Measurements from ENCODE around the gene ADAMTS2.

ADAMTS2 gene

GRCh38 chr5:179169836-179170235 lies 175.4 kb downstream of the ADAMTS2 start:
- TF ChIP-seq L3MBTL2 (conservative IDR thresholded peaks at IDR 0.05) (no peak), NFRKB (IDR thresholded peaks at IDR 0.05) (no peak), SUZ12 (IDR thresholded peaks at IDR 0.05) (no peak), ELF4 (IDR thresholded peaks at IDR 0.05) (no peak), HDGF (IDR thresholded peaks at IDR 0.05; ENCODE audit: borderline replicate concordance) (no peak), FOXA1 (IDR thresholded peaks at IDR 0.05) (no peak), ARNT (IDR thresholded peaks at IDR 0.05) (no peak), ZNF384 (IDR thresholded peaks at IDR 0.05) (no peak), FOXK2 (IDR thresholded peaks at IDR 0.05) (no peak), BHLHE40 (IDR thresholded peaks at IDR 0.05; ENCODE audit: borderline replicate concordance) (no peak), PKNOX1 (IDR thresholded peaks at IDR 0.05) (no peak), FOXM1 (IDR thresholded peaks at IDR 0.05; ENCODE audit: borderline replicate concordance) (no peak), TARDBP (IDR thresholded peaks at IDR 0.05) (no peak), LEF1 (IDR thresholded peaks at IDR 0.05; ENCODE audit: borderline replicate concordance) (no peak), SP1 (IDR thresholded peaks at IDR 0.05) (no peak), CTBP1 (IDR thresholded peaks at IDR 0.05; ENCODE audit: borderline replicate concordance) (no peak)
- no peak for DNase-seq (ENCODE audit: extremely low spot score)
- CTCF ChIA-PET = no interaction called here
- POLR2A ChIA-PET = no interaction called here

GRCh38 chr5:179168664-179169063 lies 176.6 kb downstream of the ADAMTS2 start:
- ChIA-PET CTCF (no interaction called here), POLR2A (no interaction called here)
- no peak for TF ChIP-seq CTBP1 (IDR thresholded peaks at IDR 0.05; ENCODE audit: borderline replicate concordance)
- TF ChIP-seq ARNT (IDR thresholded peaks at IDR 0.05) = no peak
- no peak for TF ChIP-seq TARDBP (IDR thresholded peaks at IDR 0.05)
- TF ChIP-seq BHLHE40 (IDR thresholded peaks at IDR 0.05; ENCODE audit: borderline replicate concordance) = no peak
- TF ChIP-seq LEF1 (IDR thresholded peaks at IDR 0.05; ENCODE audit: borderline replicate concordance) = no peak
- no peak for TF ChIP-seq FOXM1 (IDR thresholded peaks at IDR 0.05; ENCODE audit: borderline replicate concordance)
- TF ChIP-seq L3MBTL2 (conservative IDR thresholded peaks at IDR 0.05) = no peak
- no peak for DNase-seq (ENCODE audit: extremely low spot score)

- ChIA-PET POLR2A (no interaction called here), CTCF (interaction anchor here (0.6 to 1.1 kb wide), 6 partner anchors 10 to 330 kb away, joined by 3 to 7 read pairs (median 4); no protein-coding TSS in a partner anchor)
- no peak for TF ChIP-seq FOXK2 (IDR thresholded peaks at IDR 0.05)
- no peak for TF ChIP-seq LEF1 (IDR thresholded peaks at IDR 0.05; ENCODE audit: borderline replicate concordance)
- TF ChIP-seq SP1 (IDR thresholded peaks at IDR 0.05) = no peak
- TF ChIP-seq ZNF384 (IDR thresholded peaks at IDR 0.05) = no peak
- TF ChIP-seq HDGF (IDR thresholded peaks at IDR 0.05; ENCODE audit: borderline replicate concordance) = no peak
- TF ChIP-seq ELF4 (IDR thresholded peaks at IDR 0.05) = no peak
- TF ChIP-seq CTBP1 (IDR thresholded peaks at IDR 0.05; ENCODE audit: borderline replicate concordance) = no peak
- TF ChIP-seq TARDBP (IDR thresholded peaks at IDR 0.05) = no peak
- TF ChIP-seq SUZ12 (IDR thresholded peaks at IDR 0.05) = no peak
- TF ChIP-seq NFRKB (IDR thresholded peaks at IDR 0.05) = no peak
- TF ChIP-seq L3MBTL2 (conservative IDR thresholded peaks at IDR 0.05) = no peak
- TF ChIP-seq BHLHE40 (IDR thresholded peaks at IDR 0.05; ENCODE audit: borderline replicate concordance) = no peak
- no peak for TF ChIP-seq PKNOX1 (IDR thresholded peaks at IDR 0.05)
- TF ChIP-seq FOXM1 (IDR thresholded peaks at IDR 0.05; ENCODE audit: borderline replicate concordance) = no peak
- no peak for DNase-seq (ENCODE audit: extremely low spot score)
These were observed 177.3 kb downstream of the ADAMTS2 start for GRCh38 chr5:179167871-179168451.

GRCh38 chr5:179166886-179167841 lies 178.1 kb downstream of the ADAMTS2 start:
- ChIA-PET POLR2A (no interaction called here), CTCF (interaction anchor here (0.6 to 1.1 kb wide), 6 partner anchors 11 to 330 kb away, joined by 3 to 7 read pairs (median 4); no protein-coding TSS in a partner anchor)
- TF ChIP-seq FOXA1 (IDR thresholded peaks at IDR 0.05) (no peak), ZNF384 (IDR thresholded peaks at IDR 0.05) (no peak), L3MBTL2 (conservative IDR thresholded peaks at IDR 0.05) (no peak), ARNT (IDR thresholded peaks at IDR 0.05) (no peak), ELF4 (IDR thresholded peaks at IDR 0.05) (no peak)
- DNase-seq (ENCODE audit: extremely low spot score) = peak; percentile 90

- CTCF ChIA-PET = interaction anchor here (1.6 kb wide), 1 partner anchor 327 kb away, joined by 4 read pairs; no protein-coding TSS in a partner anchor
- no peak for DNase-seq (ENCODE audit: extremely low spot score)
- no peak for TF ChIP-seq CTBP1 (IDR thresholded peaks at IDR 0.05; ENCODE audit: borderline replicate concordance)
- TF ChIP-seq SP1 (IDR thresholded peaks at IDR 0.05) = no peak
- no peak for TF ChIP-seq L3MBTL2 (conservative IDR thresholded peaks at IDR 0.05)
- TF ChIP-seq SUZ12 (IDR thresholded peaks at IDR 0.05) = no peak
- no peak for TF ChIP-seq BHLHE40 (IDR thresholded peaks at IDR 0.05; ENCODE audit: borderline replicate concordance)
- TF ChIP-seq HDGF (IDR thresholded peaks at IDR 0.05; ENCODE audit: borderline replicate concordance) = no peak
- TF ChIP-seq FOXM1 (IDR thresholded peaks at IDR 0.05; ENCODE audit: borderline replicate concordance) = no peak
- TF ChIP-seq LEF1 (IDR thresholded peaks at IDR 0.05; ENCODE audit: borderline replicate concordance) = no peak
- TF ChIP-seq FOXA1 (IDR thresholded peaks at IDR 0.05) = no peak
- TF ChIP-seq ARNT (IDR thresholded peaks at IDR 0.05) = no peak
- TF ChIP-seq NFRKB (IDR thresholded peaks at IDR 0.05) = no peak
- no peak for TF ChIP-seq TARDBP (IDR thresholded peaks at IDR 0.05)
- TF ChIP-seq ELF4 (IDR thresholded peaks at IDR 0.05) = no peak
- no peak for TF ChIP-seq PKNOX1 (IDR thresholded peaks at IDR 0.05)
- POLR2A ChIA-PET = no interaction called here
These were observed 178.9 kb downstream of the ADAMTS2 start for GRCh38 chr5:179166171-179166885.
